Stimulated activated naive CD8-positive, alpha-beta T cell treated with anti-CD3 and anti-CD28 coated beads, Interleukin-15, Interleukin-2, amounts not matched to agents 100 U/mL and 50 U/mL, for 24 hours (primary cell): ENCODE results near the gene SNX10.

Source experiments
- ATAC-seq: fragments of 150-1000 bp; cut with Tn5 transposase; one replicate; pipeline ENCODE4 v1.10.0; 2021
- DNase-seq: peaks from one replicate; pipeline ENCODE4 v3.0.0; 2021

SNX10 gene

GRCh38 chr7:26298472-26299058 is 6.9 kb downstream of the SNX10 start:
- ATAC-seq (no peak), DNase-seq (no peak)

- no peak for ATAC-seq
- peak; percentile 12 for DNase-seq
Measured at GRCh38 chr7:26305090-26305868, 13.6 kb downstream of the SNX10 start.

GRCh38 chr7:26305869-26306665 is 14.4 kb downstream of the SNX10 start:
- DNase-seq (no peak), ATAC-seq (no peak)

GRCh38 chr7:26306790-26307189 is 15.1 kb downstream of the SNX10 start:
- DNase-seq (no peak), ATAC-seq (peak; percentile 28)

- DNase-seq (no peak), ATAC-seq (no peak)
Measured at GRCh38 chr7:26307226-26307625, 15.6 kb downstream of the SNX10 start.

GRCh38 chr7:26307791-26308190 is 16.1 kb downstream of the SNX10 start:
- no peak for ATAC-seq
- no peak for DNase-seq

- DNase-seq (no peak), ATAC-seq (no peak)
Measured at GRCh38 chr7:26308551-26308950, 16.9 kb downstream of the SNX10 start.

GRCh38 chr7:26309089-26309488 is 17.4 kb downstream of the SNX10 start:
- DNase-seq, result no peak
- ATAC-seq, result no peak

GRCh38 chr7:26311798-26312197 is 20.1 kb downstream of the SNX10 start:
- DNase-seq (no peak), ATAC-seq (no peak)

GRCh38 chr7:26317211-26317610 is 25.5 kb downstream of the SNX10 start:
- ATAC-seq (no peak), DNase-seq (no peak)

- no peak for ATAC-seq
- DNase-seq, result no peak
Measured at GRCh38 chr7:26318921-26319320, 27.3 kb downstream of the SNX10 start.

- ATAC-seq (no peak), DNase-seq (no peak)
Measured at GRCh38 chr7:26319636-26320035, 28.0 kb downstream of the SNX10 start.

- no peak for ATAC-seq
- DNase-seq, result no peak
Measured at GRCh38 chr7:26320878-26321277, 29.2 kb downstream of the SNX10 start.

GRCh38 chr7:26321435-26321834 is 29.8 kb downstream of the SNX10 start:
- DNase-seq, result no peak
- no peak for ATAC-seq

- DNase-seq, result no peak
- no peak for ATAC-seq
Measured at GRCh38 chr7:26326211-26326610, 34.5 kb downstream of the SNX10 start.

- no peak for DNase-seq
- peak; percentile 28 for ATAC-seq
Measured at GRCh38 chr7:26328498-26329390, 37.1 kb downstream of the SNX10 start.

GRCh38 chr7:26329520-26330255 is 38.0 kb downstream of the SNX10 start:
- ATAC-seq (peak; percentile 36), DNase-seq (no peak)

GRCh38 chr7:26331113-26331512 is 39.5 kb downstream of the SNX10 start:
- no peak for ATAC-seq
- no peak for DNase-seq

- ATAC-seq, result no peak
- no peak for DNase-seq
Measured at GRCh38 chr7:26331789-26332188, 40.1 kb downstream of the SNX10 start.

- no peak for DNase-seq
Measured at GRCh38 chr7:26332698-26333097, 41.0 kb downstream of the SNX10 start.

GRCh38 chr7:26334166-26334859 is 42.7 kb downstream of the SNX10 start:
- no peak for ATAC-seq
- no peak for DNase-seq

More at GRCh38 chr7:26332698-26333097, 41.0 kb downstream of the SNX10 start:
- no peak for ATAC-seq
